WTC11 (cell line): ENCODE measurements around the gene WNT16. TPM values are rescaled to one million over a fixed set of nuclear protein-coding genes. Genes with fewer than 3 reads are reported as not detected.

Experiments
- ATAC-seq: fragments of 200-7000 bp; cut with Tn5 transposase; 2 replicates; pipeline ENCODE4 v1.10.0; 2021; ENCODE audit warnings: mild to moderate bottlenecking, moderate library complexity
- CTCF ChIA-PET: fragments of 300-600 bp; sonication (Branson Sonifier 250); formaldehyde crosslinking; loops from one replicate; lab custom pipeline; 2021; ENCODE audit warnings: antibody characterized with exemption; lab: Charles Lee
- POLR2A ChIA-PET: fragments of 350-600 bp; sonication (Branson Sonifier 250); formaldehyde crosslinking; loops from one replicate; lab custom pipeline; 2021; ENCODE audit warnings: antibody characterized with exemption; lab: Charles Lee
- DNase-seq: peaks from one replicate; pipeline ENCODE4 v3.0.0; 2021; ENCODE audit warnings: low spot score
- H3K27ac Mint-ChIP-seq: 2 replicates; pipeline ENCODE4 v1.8.0; 2021; ENCODE audit warnings: mixed read lengths
- H3K27me3 Mint-ChIP-seq: 2 replicates; pipeline ENCODE4 v1.8.0; 2021; ENCODE audit warnings: low read depth, mild to moderate bottlenecking, moderate library complexity, mixed read lengths
- H3K36me3 Mint-ChIP-seq: 2 replicates; pipeline ENCODE4 v1.8.0; 2021; ENCODE audit warnings: mixed read lengths
- H3K4me1 Mint-ChIP-seq: 2 replicates; pipeline ENCODE4 v1.8.0; 2022; ENCODE audit warnings: mixed read lengths
- H3K4me3 Mint-ChIP-seq: 2 replicates; pipeline ENCODE4 v1.8.0; 2021; ENCODE audit warnings: mild to moderate bottlenecking, moderate library complexity, mixed read lengths
- H3K9me3 Mint-ChIP-seq: 2 replicates; pipeline ENCODE4 v1.8.0; 2021; ENCODE audit warnings: mixed read lengths
- ATF1 ChIP-seq: sonication (generic); formaldehyde crosslinking; IDR thresholded peaks from 2 replicates; pipeline ENCODE4 v1.8.1; 2023; ENCODE audit warnings: mild to moderate bottlenecking, moderate library complexity, missing genetic modification reagents
- ELF4 ChIP-seq: sonication (generic); formaldehyde crosslinking; IDR thresholded peaks from 2 replicates; pipeline ENCODE4 v1.8.1; 2022; ENCODE audit warnings: low read depth, mild to moderate bottlenecking, moderate library complexity, missing genetic modification reagents
- ESRRA ChIP-seq: sonication (generic); formaldehyde crosslinking; IDR thresholded peaks from 2 replicates; pipeline ENCODE4 v1.8.1; 2022; ENCODE audit warnings: mild to moderate bottlenecking, missing genetic modification reagents, borderline replicate concordance
- JAZF1 ChIP-seq: fragments of 250-450 bp; sonication (Bioruptor Pico); IDR thresholded peaks from 2 replicates; pipeline ENCODE4 v1.9.0; 2021; ENCODE audit warnings: moderate library complexity, mild to moderate bottlenecking, inconsistent platforms
- total RNA-seq: library from RNA; stranded (reverse); gene quantifications from 3 replicates; pipeline ENCODE4 v1.2.3, GENCODE V29; 2021
- TF ChIP-seq, protein P1 (sequence below): sonication (generic); formaldehyde crosslinking; IDR thresholded peaks from 2 replicates; pipeline ENCODE4 v1.8.0; 2022; ENCODE audit warnings: mild to moderate bottlenecking, missing genetic modification reagents
- TF ChIP-seq, protein P2 (sequence below): sonication (generic); formaldehyde crosslinking; IDR thresholded peaks from 2 replicates; pipeline ENCODE4 v1.8.0; 2022; ENCODE audit warnings: mild to moderate bottlenecking, missing genetic modification reagents
- TF ChIP-seq, protein P3 (sequence below): sonication (generic); formaldehyde crosslinking; IDR thresholded peaks from 2 replicates; pipeline ENCODE4 v1.8.0; 2023; ENCODE audit warnings: mild to moderate bottlenecking, missing genetic modification reagents
- TF ChIP-seq, protein P4 (sequence below): sonication (generic); formaldehyde crosslinking; IDR thresholded peaks from 2 replicates; pipeline ENCODE4 v1.8.0; 2022; ENCODE audit warnings: mild to moderate bottlenecking, missing genetic modification reagents
- TF ChIP-seq, protein P5 (sequence below): sonication (generic); formaldehyde crosslinking; IDR thresholded peaks from 2 replicates; pipeline ENCODE4 v1.8.1; 2023; ENCODE audit warnings: mild to moderate bottlenecking, missing genetic modification reagents

Gene WNT16
- total RNA-seq, 1 experiment from 2014 or later = 0.33 TPM

DNA sequence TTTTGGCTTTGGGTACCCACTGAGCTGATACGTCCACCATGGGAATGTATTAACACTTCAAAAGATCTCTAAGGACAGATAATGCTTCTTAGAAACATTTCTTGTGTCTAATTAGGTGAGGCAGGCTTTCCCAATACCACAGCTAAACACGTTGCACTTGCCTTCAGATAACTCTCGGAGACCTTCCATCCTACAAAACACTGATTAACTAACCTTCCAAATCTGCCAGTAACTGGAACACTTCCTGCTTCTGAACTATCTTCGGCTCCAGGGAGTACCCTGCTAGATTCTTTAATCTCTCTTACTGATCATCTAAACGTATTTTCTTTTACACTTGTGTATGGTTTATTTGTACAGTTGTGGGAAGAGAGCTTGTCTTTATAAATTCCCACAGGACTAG, 1.1 kb upstream of the WNT16 start (continued):
- TF ChIP-seq, protein P1, sequence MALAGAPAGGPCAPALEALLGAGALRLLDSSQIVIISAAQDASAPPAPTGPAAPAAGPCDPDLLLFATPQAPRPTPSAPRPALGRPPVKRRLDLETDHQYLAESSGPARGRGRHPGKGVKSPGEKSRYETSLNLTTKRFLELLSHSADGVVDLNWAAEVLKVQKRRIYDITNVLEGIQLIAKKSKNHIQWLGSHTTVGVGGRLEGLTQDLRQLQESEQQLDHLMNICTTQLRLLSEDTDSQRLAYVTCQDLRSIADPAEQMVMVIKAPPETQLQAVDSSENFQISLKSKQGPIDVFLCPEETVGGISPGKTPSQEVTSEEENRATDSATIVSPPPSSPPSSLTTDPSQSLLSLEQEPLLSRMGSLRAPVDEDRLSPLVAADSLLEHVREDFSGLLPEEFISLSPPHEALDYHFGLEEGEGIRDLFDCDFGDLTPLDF (CRISPR knock-in tag) = no peak
- no peak for TF ChIP-seq ATF1
- TF ChIP-seq, all 79 proteins: peak for 0

DNA sequence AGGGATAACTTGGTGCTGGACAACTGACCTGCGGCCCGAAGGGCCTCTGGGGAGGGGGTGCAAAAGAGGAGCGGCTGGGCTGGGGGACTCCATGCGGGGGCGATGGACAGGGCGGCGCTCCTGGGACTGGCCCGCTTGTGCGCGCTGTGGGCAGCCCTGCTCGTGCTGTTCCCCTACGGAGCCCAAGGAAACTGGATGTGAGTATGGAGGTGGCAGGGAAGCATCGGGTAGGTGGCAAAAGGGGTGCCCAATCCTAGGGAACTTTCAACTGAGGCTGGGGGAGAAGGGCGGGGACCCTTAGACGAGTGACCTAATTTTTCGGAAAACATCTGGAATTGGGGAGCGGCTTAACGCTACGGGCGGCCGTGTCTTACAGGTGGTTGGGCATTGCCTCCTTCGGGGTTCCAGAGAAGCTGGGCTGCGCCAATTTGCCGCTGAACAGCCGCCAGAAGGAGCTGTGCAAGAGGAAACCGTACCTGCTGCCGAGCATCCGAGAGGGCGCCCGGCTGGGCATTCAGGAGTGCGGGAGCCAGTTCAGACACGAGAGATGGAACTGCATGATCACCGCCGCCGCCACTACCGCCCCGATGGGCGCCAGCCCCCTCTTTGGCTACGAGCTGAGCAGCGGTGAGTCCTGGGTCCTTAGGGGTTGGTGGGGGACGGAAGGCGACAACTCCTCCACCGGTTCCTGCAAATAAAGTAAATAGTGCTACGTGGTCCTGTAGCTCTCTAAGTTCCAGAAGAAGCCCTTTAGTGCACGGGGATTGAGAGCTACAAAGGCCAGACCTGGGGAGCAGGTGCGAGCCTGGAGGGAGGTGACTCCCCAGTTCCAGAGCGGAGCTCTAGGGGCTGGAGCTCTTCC, 622 bp downstream of the WNT16 start:
- H3K27ac Mint-ChIP-seq = no peak overlapping the region
- no peak for TF ChIP-seq JAZF1
- TF ChIP-seq, protein P2, sequence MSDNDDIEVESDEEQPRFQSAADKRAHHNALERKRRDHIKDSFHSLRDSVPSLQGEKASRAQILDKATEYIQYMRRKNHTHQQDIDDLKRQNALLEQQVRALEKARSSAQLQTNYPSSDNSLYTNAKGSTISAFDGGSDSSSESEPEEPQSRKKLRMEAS = 0 out of 2 replicates have a peak, but pooled peaks have one; percentile 16
- TF ChIP-seq, all 79 proteins: peak for 1
- Mint-ChIP-seq H3K4me1 (peaks cover 13% of the 10 kb centered on the region), H3K27me3 (peaks cover 51% of the 10 kb centered on the region), H3K9me3 (no peaks in the 10 kb centered on the region), H3K4me3 (peak overlapping the region; percentile 79), H3K36me3 (no peaks in the 10 kb centered on the region)
- POLR2A ChIA-PET = interaction anchor here (0.9 kb wide), 1 partner anchor 67 kb away, joined by 3 read pairs; the partner anchor contains the start of gene FAM3C
- peak; percentile 73 for ATAC-seq
- CTCF ChIA-PET = interaction anchor here (0.6 to 2.5 kb wide), 18 partner anchors 16 to 665 kb away, joined by 3 to 11 read pairs (median 4); partner anchors contain the start of genes CPED1 and FAM3C
- peak; percentile 71 for DNase-seq

DNA sequence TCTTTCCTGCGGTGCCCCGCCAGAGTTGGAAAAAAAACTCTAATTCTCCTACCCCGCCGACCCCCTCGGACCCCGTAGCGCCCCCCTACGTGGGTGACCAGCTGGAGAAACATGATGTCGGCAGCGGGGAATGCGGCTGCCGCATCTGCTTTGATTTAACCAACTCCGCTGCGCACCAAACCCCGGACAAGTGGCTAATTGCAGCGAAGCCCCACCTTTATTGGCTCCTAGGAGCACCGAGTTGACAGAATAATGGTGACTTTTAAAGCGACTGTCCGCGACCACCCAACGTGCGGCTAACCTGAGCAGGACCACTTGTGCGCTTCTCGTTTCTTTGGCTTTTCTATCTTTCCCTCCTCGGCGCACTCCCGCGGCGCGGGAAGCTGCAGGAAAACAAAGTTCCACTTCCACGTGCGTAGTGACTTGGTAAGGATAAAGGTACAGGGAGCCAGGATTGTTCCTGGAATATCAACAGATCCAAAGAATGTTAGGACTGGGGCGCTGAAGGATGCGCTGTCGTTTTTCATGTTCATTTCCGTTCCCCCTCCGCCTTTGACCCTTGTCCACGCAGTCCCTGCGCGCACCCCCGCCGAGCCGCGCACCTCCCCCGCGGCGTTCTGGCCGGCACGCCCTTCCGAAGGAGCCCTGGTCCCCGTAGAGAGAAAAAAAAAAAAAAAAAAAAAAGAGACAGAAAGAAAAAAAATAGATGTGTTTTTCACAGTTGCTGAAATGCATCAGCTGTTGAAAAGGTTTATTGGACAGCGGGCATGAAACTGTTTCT, 1.4 kb downstream of the WNT16 start:
- DNase-seq (peak; percentile 38), ATAC-seq (peak; percentile 14)
- TF ChIP-seq, protein P3, sequence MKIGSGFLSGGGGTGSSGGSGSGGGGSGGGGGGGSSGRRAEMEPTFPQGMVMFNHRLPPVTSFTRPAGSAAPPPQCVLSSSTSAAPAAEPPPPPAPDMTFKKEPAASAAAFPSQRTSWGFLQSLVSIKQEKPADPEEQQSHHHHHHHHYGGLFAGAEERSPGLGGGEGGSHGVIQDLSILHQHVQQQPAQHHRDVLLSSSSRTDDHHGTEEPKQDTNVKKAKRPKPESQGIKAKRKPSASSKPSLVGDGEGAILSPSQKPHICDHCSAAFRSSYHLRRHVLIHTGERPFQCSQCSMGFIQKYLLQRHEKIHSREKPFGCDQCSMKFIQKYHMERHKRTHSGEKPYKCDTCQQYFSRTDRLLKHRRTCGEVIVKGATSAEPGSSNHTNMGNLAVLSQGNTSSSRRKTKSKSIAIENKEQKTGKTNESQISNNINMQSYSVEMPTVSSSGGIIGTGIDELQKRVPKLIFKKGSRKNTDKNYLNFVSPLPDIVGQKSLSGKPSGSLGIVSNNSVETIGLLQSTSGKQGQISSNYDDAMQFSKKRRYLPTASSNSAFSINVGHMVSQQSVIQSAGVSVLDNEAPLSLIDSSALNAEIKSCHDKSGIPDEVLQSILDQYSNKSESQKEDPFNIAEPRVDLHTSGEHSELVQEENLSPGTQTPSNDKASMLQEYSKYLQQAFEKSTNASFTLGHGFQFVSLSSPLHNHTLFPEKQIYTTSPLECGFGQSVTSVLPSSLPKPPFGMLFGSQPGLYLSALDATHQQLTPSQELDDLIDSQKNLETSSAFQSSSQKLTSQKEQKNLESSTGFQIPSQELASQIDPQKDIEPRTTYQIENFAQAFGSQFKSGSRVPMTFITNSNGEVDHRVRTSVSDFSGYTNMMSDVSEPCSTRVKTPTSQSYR (CRISPR knock-in tag) = no peak
- TF ChIP-seq ESRRA (CRISPR knock-in tag) (0 out of 2 replicates have a peak, but pooled peaks have one; percentile 19), ELF4 (CRISPR knock-in tag) (no peak)
- TF ChIP-seq, protein P4, sequence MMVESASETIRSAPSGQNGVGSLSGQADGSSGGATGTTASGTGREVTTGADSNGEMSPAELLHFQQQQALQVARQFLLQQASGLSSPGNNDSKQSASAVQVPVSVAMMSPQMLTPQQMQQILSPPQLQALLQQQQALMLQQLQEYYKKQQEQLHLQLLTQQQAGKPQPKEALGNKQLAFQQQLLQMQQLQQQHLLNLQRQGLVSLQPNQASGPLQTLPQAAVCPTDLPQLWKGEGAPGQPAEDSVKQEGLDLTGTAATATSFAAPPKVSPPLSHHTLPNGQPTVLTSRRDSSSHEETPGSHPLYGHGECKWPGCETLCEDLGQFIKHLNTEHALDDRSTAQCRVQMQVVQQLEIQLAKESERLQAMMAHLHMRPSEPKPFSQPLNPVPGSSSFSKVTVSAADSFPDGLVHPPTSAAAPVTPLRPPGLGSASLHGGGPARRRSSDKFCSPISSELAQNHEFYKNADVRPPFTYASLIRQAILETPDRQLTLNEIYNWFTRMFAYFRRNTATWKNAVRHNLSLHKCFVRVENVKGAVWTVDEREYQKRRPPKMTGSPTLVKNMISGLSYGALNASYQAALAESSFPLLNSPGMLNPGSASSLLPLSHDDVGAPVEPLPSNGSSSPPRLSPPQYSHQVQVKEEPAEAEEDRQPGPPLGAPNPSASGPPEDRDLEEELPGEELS (CRISPR knock-in tag) = no peak
- TF ChIP-seq, protein P5, sequence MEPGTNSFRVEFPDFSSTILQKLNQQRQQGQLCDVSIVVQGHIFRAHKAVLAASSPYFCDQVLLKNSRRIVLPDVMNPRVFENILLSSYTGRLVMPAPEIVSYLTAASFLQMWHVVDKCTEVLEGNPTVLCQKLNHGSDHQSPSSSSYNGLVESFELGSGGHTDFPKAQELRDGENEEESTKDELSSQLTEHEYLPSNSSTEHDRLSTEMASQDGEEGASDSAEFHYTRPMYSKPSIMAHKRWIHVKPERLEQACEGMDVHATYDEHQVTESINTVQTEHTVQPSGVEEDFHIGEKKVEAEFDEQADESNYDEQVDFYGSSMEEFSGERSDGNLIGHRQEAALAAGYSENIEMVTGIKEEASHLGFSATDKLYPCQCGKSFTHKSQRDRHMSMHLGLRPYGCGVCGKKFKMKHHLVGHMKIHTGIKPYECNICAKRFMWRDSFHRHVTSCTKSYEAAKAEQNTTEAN (CRISPR knock-in tag) = no peak
- H3K9me3 Mint-ChIP-seq = no peaks in the 10 kb centered on the region
- H3K27me3 Mint-ChIP-seq = peaks cover 51% of the 10 kb centered on the region
- ChIA-PET CTCF (interaction anchor here (0.5 to 2.5 kb wide), 19 partner anchors 16 to 664 kb away, joined by 3 to 11 read pairs (median 4); partner anchors contain the start of genes CPED1 and FAM3C), POLR2A (interaction anchor here (0.7 to 1.4 kb wide), 3 partner anchors 23 to 66 kb away, joined by 3 to 4 read pairs (median 3); partner anchors contain the start of gene FAM3C)
- H3K27ac Mint-ChIP-seq = no peak overlapping the region
- peak overlapping the region; percentile 79 for H3K4me3 Mint-ChIP-seq
- peaks cover 13% of the 10 kb centered on the region for H3K4me1 Mint-ChIP-seq
- H3K36me3 Mint-ChIP-seq = no peaks in the 10 kb centered on the region
